Sigmoid colon (tissue), 3 donors: ENCODE measurements around the gene ITGB1.

Source experiments
- CTCF ChIP-seq, 4 experiments: fragments of 450-650 bp in 3 of 4; fragments of 200-600 bp in 1 of 4; IDR thresholded peaks; one replicate each; pipeline ENCODE4 v1.5.1; 2016 to 2019; ENCODE audit warnings: antibody characterized with exemption in 4 of 4, mild to moderate bottlenecking in 3 of 4, moderate library complexity in 2 of 4
- POLR2A ChIP-seq, 2 donors: fragments of 450-650 bp; IDR thresholded peaks; one replicate each; pipeline ENCODE4 v1.6.1; 2016; ENCODE audit warnings: antibody characterized with exemption in 2 of 2, mild to moderate bottlenecking in 2 of 2, moderate library complexity in 2 of 2

- no peak for TF ChIP-seq POLR2A (IDR thresholded peaks at IDR 0.05)
- TF ChIP-seq CTCF (IDR thresholded peaks at IDR 0.05): no peak
Measured at GRCh38 chr10:32931593-32931992, 26.4 kb downstream of the ITGB1 start.
